Body of pancreas (tissue), 4 donors: Measurements from ENCODE around the gene LCK. TPM values are rescaled to one million over a fixed set of nuclear protein-coding genes. Genes with fewer than 3 reads are reported as not detected.
A peak's percentile ranks its signal among the peaks of the same experiment; 100 is the strongest.

Source experiments
- ATAC-seq: fragments of 150-250 bp; one replicate; pipeline ENCODE4 v1.9.1; 2016
- DNase-seq, 4 donors: peaks; one replicate each; pipeline ENCODE4 v3.0.0-alpha.2; 2019
- H3K27ac ChIP-seq, 4 donors: fragments of 200-600 bp; sonication (generic); 1 replicate in 3 of 4; 2 replicates in 1 of 4; pipeline versions ENCODE4 v1.5.1 to v1.6.1; 2016 to 2019; ENCODE audit warnings: mild to moderate bottlenecking in 1 of 4, mixed read lengths in 1 of 4, moderate library complexity in 1 of 4
- H3K27me3 ChIP-seq, 2 donors: fragments of 200-600 bp; sonication (generic); one replicate each; pipeline ENCODE4 v1.6.0; 2016; ENCODE audit warnings: mild to moderate bottlenecking in 1 of 2
- H3K36me3 ChIP-seq, 2 donors: fragments of 200-600 bp; sonication (generic); replicated peaks in 1 of 2; 2 replicates each; pipeline ENCODE4 v1.5.1; 2016; ENCODE audit warnings: low read depth in 2 of 2; ENCODE audit not compliant: insufficient read depth in 1 of 2
- H3K4me1 ChIP-seq: fragments of 200-600 bp; sonication (generic); one replicate; pipeline ENCODE4 v1.6.0; 2016
- H3K4me3 ChIP-seq, 2 donors: fragments of 200-600 bp; sonication (generic); 1 replicate in 1 of 2; 2 replicates in 1 of 2; pipeline ENCODE4 v1.5.1; 2016 to 2019
- H3K9me3 ChIP-seq, 3 donors: fragments of 200-600 bp; sonication (generic); 1 replicate in 2 of 3; 2 replicates in 1 of 3; pipeline ENCODE4 v1.5.1; 2016
- POLR2A ChIP-seq, 3 donors: fragments of 450-650 bp; IDR thresholded peaks; one replicate each; pipeline ENCODE4 v1.6.1; 2016; ENCODE audit warnings: antibody characterized with exemption in 3 of 3, mild to moderate bottlenecking in 2 of 3
- WGBS, 2 donors: methylation state at CpG; one replicate each; pipeline ENCODE4 v1.1.5; 2017; 5-methylcytosine and 5-hydroxymethylcytosine counted together
- intact Hi-C: fragments of 100-400 bp; cut with DNase I; formaldehyde crosslinking; loops from one replicate; pipeline ENCODE4 v1.15.1; 2023
- total RNA-seq, 2 donors: library from RNA; depleted of rRNA; stranded (reverse); fragments of >200 nt; gene quantifications; one replicate each; pipeline ENCODE4 v1.1.0, GENCODE V29; 2016
- TF ChIP-seq, protein P1 (sequence below), 7 experiments: fragments of 450-650 bp in 4 of 7; fragments of 200-600 bp in 3 of 7; sonication (generic) in 3 of 7; IDR thresholded peaks; one replicate each; pipeline ENCODE4 v1.5.1; 2016 to 2019; ENCODE audit warnings: antibody characterized with exemption in 7 of 7

LCK gene
- total RNA-seq, 2 donors from 2014 or later = 1.6 TPM; not detected in 1

DNA sequence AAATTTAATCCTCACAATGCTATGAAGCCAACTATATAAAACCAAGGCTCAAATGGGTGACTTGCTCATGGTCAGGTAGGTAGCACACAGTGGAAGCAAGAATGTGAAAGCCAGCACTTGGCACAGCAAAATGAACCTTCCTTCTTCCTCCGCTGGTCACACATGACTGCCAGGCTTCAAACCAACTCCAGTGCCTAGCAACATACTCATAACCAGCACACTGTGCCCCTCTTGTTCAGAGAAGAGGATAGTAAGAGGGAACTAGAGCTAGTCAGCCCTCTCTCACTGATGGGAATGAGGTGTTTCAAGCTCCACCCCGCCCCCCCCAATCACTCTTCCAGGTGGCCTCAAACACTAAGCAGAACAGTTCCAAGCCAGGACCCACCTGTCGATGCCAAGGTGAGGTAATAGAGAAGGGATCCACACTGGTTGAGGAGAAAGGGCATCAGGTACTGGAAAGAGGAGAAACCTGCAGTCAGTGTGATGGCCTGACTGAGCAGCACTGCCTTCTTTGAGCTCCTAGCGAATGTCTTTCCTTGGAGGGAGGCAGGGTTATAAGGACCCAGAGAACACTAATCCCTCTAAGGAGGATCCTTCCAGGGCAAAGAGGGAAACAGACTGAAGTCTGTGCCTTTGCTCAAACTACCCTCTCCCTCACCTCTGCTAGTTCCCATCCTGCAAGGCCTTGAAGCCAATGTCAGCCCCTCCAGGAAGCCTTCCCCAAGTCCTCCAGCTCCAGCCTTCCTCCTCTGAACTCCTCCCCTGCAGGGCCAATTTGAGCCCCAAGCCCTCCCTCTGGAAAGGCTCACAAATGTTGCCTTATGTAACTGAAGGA is 30.1 kb upstream of the LCK start:
- H3K27me3 ChIP-seq = no peaks in the 10 kb centered on the region
- no peak for DNase-seq
- H3K27ac ChIP-seq = peak overlapping the region in 1 of 4 donors; percentile 60
- H3K9me3 ChIP-seq = no peaks in the 10 kb centered on the region
- no peak for ATAC-seq
- peaks cover 27% of the 10 kb centered on the region for H3K4me1 ChIP-seq
- no peak for TF ChIP-seq POLR2A (IDR thresholded peaks at IDR 0.05)
- TF ChIP-seq, protein P1, sequence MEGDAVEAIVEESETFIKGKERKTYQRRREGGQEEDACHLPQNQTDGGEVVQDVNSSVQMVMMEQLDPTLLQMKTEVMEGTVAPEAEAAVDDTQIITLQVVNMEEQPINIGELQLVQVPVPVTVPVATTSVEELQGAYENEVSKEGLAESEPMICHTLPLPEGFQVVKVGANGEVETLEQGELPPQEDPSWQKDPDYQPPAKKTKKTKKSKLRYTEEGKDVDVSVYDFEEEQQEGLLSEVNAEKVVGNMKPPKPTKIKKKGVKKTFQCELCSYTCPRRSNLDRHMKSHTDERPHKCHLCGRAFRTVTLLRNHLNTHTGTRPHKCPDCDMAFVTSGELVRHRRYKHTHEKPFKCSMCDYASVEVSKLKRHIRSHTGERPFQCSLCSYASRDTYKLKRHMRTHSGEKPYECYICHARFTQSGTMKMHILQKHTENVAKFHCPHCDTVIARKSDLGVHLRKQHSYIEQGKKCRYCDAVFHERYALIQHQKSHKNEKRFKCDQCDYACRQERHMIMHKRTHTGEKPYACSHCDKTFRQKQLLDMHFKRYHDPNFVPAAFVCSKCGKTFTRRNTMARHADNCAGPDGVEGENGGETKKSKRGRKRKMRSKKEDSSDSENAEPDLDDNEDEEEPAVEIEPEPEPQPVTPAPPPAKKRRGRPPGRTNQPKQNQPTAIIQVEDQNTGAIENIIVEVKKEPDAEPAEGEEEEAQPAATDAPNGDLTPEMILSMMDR (IDR thresholded peaks at IDR 0.05) = no peak
- 80 to 84% methylated on average over 4 of the region's 4 CpGs for WGBS, 2 donors
- intact Hi-C loops = no loop called here
- peak overlapping the region in 1 of 2 donors; percentile 84 for H3K4me3 ChIP-seq
- no peaks in the 10 kb centered on the region for H3K36me3 ChIP-seq

DNA sequence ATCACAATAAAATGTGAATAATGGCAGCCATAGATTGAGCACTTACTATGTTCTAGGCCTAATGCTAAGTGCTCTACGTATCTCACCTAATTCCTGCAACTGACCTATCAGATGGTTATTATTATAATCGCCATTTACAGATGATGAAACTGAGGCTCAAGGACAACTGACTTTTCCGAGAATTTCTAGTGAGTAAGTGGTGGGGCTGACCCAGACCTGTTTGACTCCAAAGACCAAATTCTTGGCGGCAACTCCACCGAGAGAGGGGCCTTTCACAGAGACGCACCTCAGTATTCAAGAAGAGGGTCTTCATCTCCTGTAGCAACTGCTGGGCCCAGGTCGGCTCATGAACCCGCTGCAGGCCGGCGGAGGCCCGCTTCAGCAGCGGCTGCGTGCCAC is 29.5 kb upstream of the LCK start:
- Histone ChIP-seq H3K9me3 (no peaks in the 10 kb centered on the region), H3K27me3 (no peaks in the 10 kb centered on the region), H3K36me3 (no peaks in the 10 kb centered on the region), H3K27ac (peak overlapping the region; percentile 39 to 94 (median 74)), H3K4me1 (peaks cover 27% of the 10 kb centered on the region), H3K4me3 (peak overlapping the region; percentile 44 to 84)
- WGBS, 2 donors = 4 to 5% methylated on average over 8 to 13 of the region's 13 CpGs
- intact Hi-C loops = no loop called here
- TF ChIP-seq, protein P1 (IDR thresholded peaks at IDR 0.05) = no peak
- TF ChIP-seq POLR2A (IDR thresholded peaks at IDR 0.05) = no peak
- no peak for DNase-seq
- no peak for ATAC-seq

DNA sequence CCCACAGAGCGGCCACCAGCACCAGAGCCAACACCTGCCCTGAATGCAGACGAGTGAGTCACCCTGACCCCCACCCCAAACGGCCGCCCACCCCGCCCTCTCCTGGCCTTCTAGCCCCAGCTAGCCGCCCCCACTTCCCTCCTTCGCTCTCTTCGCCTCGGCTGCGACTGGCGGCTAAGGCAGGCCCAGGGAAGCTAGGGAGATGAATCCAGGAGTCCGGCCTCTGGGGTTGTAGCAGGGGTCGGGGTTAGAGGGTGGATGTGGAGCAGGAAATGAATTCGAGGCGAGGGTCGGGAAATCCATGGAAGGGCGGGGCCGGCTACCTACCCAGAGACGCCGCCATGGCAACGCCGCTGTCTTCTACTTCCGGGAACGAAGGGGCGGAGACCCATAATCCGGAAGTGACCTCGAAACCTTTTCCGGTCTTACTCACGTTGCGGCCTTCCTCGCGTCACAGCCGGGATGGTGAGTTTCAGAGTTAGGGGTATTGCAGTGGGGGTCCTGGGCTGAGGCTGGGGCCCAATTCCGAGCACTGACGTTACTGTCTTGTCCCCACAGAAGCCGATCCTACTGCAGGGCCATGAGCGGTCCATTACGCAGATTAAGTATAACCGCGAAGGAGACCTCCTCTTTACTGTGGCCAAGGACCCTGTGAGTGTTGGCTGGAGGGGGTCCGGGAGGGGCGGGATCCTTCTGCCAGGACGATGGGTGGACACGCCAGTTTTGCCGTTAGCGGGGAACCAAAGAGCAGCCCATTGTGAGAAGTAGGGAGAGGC is 28.9 kb upstream of the LCK start, which contains the start of the genes EIF3I and TMEM234:
EIF3I (plus strand) TSS at position 428 of the 776 bp plus-strand sequence; CDS start at position 463, 35 bp downstream.
TMEM234 (minus strand) TSS at position 374 of the 776 bp plus-strand sequence; CDS start at position 343, 31 bp downstream.
- H3K27ac ChIP-seq = peak within 1 kb of the TSS; percentile 60 to 94 (median 80)
- WGBS, 2 donors = 0 to 1% methylated on average over 32 to 46 of the region's 46 CpGs
- DNase-seq (peak; percentile 91 to 94 (median 92)), ATAC-seq (peak; percentile 97)
- no peaks in the 10 kb centered on the region for H3K27me3 ChIP-seq
- H3K9me3 ChIP-seq = no peaks in the 10 kb centered on the region
- intact Hi-C loops = no loop called here
- H3K36me3 ChIP-seq = peaks cover 0 to 1% of the 10 kb centered on the region in 2 donors
- H3K4me3 ChIP-seq = peak within 1 kb of the TSS; percentile 44 to 84
- peaks cover 27% of the 10 kb centered on the region for H3K4me1 ChIP-seq
- TF ChIP-seq POLR2A (IDR thresholded peaks at IDR 0.05) = peak; percentile 36 to 77 (median 75)
- TF ChIP-seq, protein P1 (IDR thresholded peaks at IDR 0.05) = no peak

DNA sequence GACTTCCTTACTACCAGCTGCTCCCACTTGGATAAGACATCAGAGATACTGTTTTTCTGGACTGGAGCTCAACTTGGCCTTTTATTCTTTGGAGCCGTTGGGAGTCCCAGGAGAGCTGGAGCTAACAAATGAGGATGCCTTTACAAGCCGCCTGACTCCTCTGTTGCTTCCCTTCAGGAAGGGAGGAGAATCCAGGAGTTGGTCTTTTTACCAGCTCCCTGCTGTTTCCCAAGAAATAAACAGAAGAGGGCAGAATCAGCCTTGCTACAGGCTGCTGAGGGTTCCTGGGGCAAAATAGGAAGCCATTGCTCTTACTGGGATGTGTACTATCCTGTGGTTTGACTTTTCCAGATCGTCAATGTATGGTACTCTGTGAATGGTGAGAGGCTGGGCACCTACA is 27.4 kb upstream of the LCK start:
- no peaks in the 10 kb centered on the region for H3K27me3 ChIP-seq
- WGBS, 2 donors = 71 to 78% methylated on average over 3 of the region's 3 CpGs
- no peak for TF ChIP-seq POLR2A (IDR thresholded peaks at IDR 0.05)
- TF ChIP-seq, protein P1 (IDR thresholded peaks at IDR 0.05) = peak in 1 of 7 experiments; percentile 4
- intact Hi-C loops = no loop called here
- H3K4me3 ChIP-seq = no peak overlapping the region
- no peak for DNase-seq
- H3K9me3 ChIP-seq = no peaks in the 10 kb centered on the region
- peaks cover 27% of the 10 kb centered on the region for H3K4me1 ChIP-seq
- H3K27ac ChIP-seq = peak overlapping the region in 1 of 4 donors; percentile 94
- peaks cover 4 to 8% of the 10 kb centered on the region in 2 donors for H3K36me3 ChIP-seq
- ATAC-seq = no peak
